ENCODE measurements around the gene HOXD4. TPM values are rescaled to one million over a fixed set of nuclear protein-coding genes. Genes with fewer than 3 reads are reported as not detected.

Gene HOXD4
- total RNA-seq, 1 donor from 2014 or later = not detected

- H3K4me3 Mint-ChIP-seq (ENCODE audit: unreplicated experiment) = no peak overlapping the region
- H3K9me3 Mint-ChIP-seq (ENCODE audit: unreplicated experiment) = peaks cover 6% of the 10 kb centered on the region
- no peaks in the 10 kb centered on the region for H3K4me1 Mint-ChIP-seq (ENCODE audit: low read depth, unreplicated experiment)
- no peak overlapping the region for H3K27ac Mint-ChIP-seq (ENCODE audit: unreplicated experiment)
- peaks cover 11% of the 10 kb centered on the region for H3K36me3 Mint-ChIP-seq (ENCODE audit: unreplicated experiment)
- peaks cover 45% of the 10 kb centered on the region for H3K27me3 Mint-ChIP-seq (ENCODE audit: unreplicated experiment)
- no peak for DNase-seq
- no peak for TF ChIP-seq CTCF (IDR thresholded peaks at IDR 0.05; ENCODE audit: partially characterized antibody, unreplicated experiment)
Measured at GRCh38 chr2:176114120-176114929, 37.0 kb upstream of the HOXD4 start.

- Mint-ChIP-seq H3K36me3 (ENCODE audit: unreplicated experiment) (peaks cover 11% of the 10 kb centered on the region), H3K9me3 (ENCODE audit: unreplicated experiment) (peaks cover 6% of the 10 kb centered on the region), H3K27ac (ENCODE audit: unreplicated experiment) (no peak overlapping the region), H3K27me3 (ENCODE audit: unreplicated experiment) (peaks cover 44% of the 10 kb centered on the region), H3K4me3 (ENCODE audit: unreplicated experiment) (no peak overlapping the region), H3K4me1 (ENCODE audit: low read depth, unreplicated experiment) (no peaks in the 10 kb centered on the region)
- no peak for TF ChIP-seq CTCF (IDR thresholded peaks at IDR 0.05; ENCODE audit: partially characterized antibody, unreplicated experiment)
- no peak for DNase-seq
Measured at GRCh38 chr2:176114930-176115625, 36.3 kb upstream of the HOXD4 start.

GRCh38 chr2:176115883-176116813 is 35.2 kb upstream of the HOXD4 start, which contains the start of gene HOXD10:
Gene HOXD10 (plus strand): TSS chr2:176116778. CDS start chr2:176116834, 56 bp downstream.
- peak; percentile 73 for DNase-seq
- H3K4me1 Mint-ChIP-seq (ENCODE audit: low read depth, unreplicated experiment) = no peaks in the 10 kb centered on the region

GRCh38 chr2:176117162-176117822 is 34.1 kb upstream of the HOXD4 start:
- H3K27ac Mint-ChIP-seq (ENCODE audit: unreplicated experiment) = no peak overlapping the region
- DNase-seq = no peak
- peaks cover 11% of the 10 kb centered on the region for H3K36me3 Mint-ChIP-seq (ENCODE audit: unreplicated experiment)
- H3K4me1 Mint-ChIP-seq (ENCODE audit: low read depth, unreplicated experiment) = no peaks in the 10 kb centered on the region
- peaks cover 49% of the 10 kb centered on the region for H3K27me3 Mint-ChIP-seq (ENCODE audit: unreplicated experiment)
- H3K9me3 Mint-ChIP-seq (ENCODE audit: unreplicated experiment) = peaks cover 6% of the 10 kb centered on the region
- no peak overlapping the region for H3K4me3 Mint-ChIP-seq (ENCODE audit: unreplicated experiment)
- no peak for TF ChIP-seq CTCF (IDR thresholded peaks at IDR 0.05; ENCODE audit: partially characterized antibody, unreplicated experiment)

More at GRCh38 chr2:176115883-176116813, 35.2 kb upstream of the HOXD4 start, which contains the start of gene HOXD10:
- Mint-ChIP-seq H3K4me3 (ENCODE audit: unreplicated experiment) (no peak within 1 kb of the TSS), H3K36me3 (ENCODE audit: unreplicated experiment) (peaks cover 11% of the 10 kb centered on the region), H3K27ac (ENCODE audit: unreplicated experiment) (no peak within 1 kb of the TSS), H3K27me3 (ENCODE audit: unreplicated experiment) (peaks cover 50% of the 10 kb centered on the region), H3K9me3 (ENCODE audit: unreplicated experiment) (peaks cover 6% of the 10 kb centered on the region)
- no peak for TF ChIP-seq CTCF (IDR thresholded peaks at IDR 0.05; ENCODE audit: partially characterized antibody, unreplicated experiment)

Data from glutamatergic neuron (in vitro differentiated cells).